Neural crest cell (in vitro differentiated cells): Measurements from ENCODE around the gene SUFU. TPM values are rescaled to one million over a fixed set of nuclear protein-coding genes. Genes with fewer than 3 reads are reported as not detected.

Experiments
- DNase-seq: peaks from one replicate; pipeline ENCODE4 v3.0.0; 2021; ENCODE audit warnings: low read depth, mixed read lengths, low spot score
- H3K27ac Mint-ChIP-seq: one replicate; pipeline ENCODE4 v1.8.0; 2021; ENCODE audit warnings: mild to moderate bottlenecking, mixed read lengths; ENCODE audit not compliant: unreplicated experiment
- H3K27me3 Mint-ChIP-seq: 2 replicates; pipeline ENCODE4 v1.8.0; 2021; ENCODE audit warnings: low read depth, mild to moderate bottlenecking, mixed read lengths
- H3K36me3 Mint-ChIP-seq: 2 replicates; pipeline ENCODE4 v1.8.0; 2021; ENCODE audit warnings: low read depth, mild to moderate bottlenecking, mixed read lengths
- H3K4me1 Mint-ChIP-seq: 2 replicates; pipeline ENCODE4 v1.8.0; 2021; ENCODE audit warnings: mixed read lengths
- H3K4me3 Mint-ChIP-seq: one replicate; pipeline ENCODE4 v1.8.0; 2021; ENCODE audit warnings: mild to moderate bottlenecking, mixed read lengths
- H3K9me3 Mint-ChIP-seq: 2 replicates; pipeline ENCODE4 v1.8.0; 2021; ENCODE audit warnings: mixed read lengths
- total RNA-seq: library from RNA; stranded (reverse); gene quantifications from 2 replicates; pipeline ENCODE4 v1.2.1, GENCODE V29; 2021
- TF ChIP-seq, protein P1 (sequence below): fragments of 200-600 bp; sonication (generic); conservative IDR thresholded peaks from 2 replicates; pipeline ENCODE4 v1.5.0; 2021; ENCODE audit warnings: antibody characterized with exemption, mild to moderate bottlenecking

The SUFU gene
- total RNA-seq, 1 donor from 2014 or later: 27.1 TPM

DNA sequence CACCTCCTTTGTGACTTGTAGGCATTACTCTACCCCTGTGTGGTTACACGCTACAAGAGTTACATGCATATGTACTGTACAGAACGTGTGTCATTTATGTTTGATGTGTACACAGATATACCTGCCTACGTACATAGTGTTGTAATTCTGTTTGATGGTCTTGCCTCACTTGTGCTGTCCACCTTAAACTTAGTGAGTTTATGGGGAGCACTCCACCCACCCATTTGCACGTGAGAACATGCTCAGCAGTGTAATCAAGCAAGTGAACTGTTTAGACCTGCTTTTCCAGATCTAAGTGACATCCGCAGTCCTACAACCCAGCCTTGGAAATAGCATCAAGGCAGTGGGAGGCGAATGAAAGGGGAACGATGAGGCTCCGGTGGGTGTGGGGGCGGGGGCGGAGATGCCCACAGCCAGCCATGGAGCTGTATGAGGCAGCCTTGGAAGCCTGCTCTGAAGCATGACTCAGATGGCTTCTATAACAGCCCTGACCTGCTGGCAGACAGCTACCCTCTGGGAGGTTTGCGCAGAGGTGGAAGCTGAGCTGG, 52.1 kb downstream of the SUFU start:
- peaks cover 6% of the 10 kb centered on the region for H3K4me1 Mint-ChIP-seq
- peaks cover 15% of the 10 kb centered on the region for H3K36me3 Mint-ChIP-seq
- no peak for DNase-seq
- H3K27ac Mint-ChIP-seq: no peak overlapping the region
- H3K9me3 Mint-ChIP-seq: no peaks in the 10 kb centered on the region
- H3K4me3 Mint-ChIP-seq: no peak overlapping the region
- H3K27me3 Mint-ChIP-seq: no peaks in the 10 kb centered on the region
- TF ChIP-seq, protein P1, sequence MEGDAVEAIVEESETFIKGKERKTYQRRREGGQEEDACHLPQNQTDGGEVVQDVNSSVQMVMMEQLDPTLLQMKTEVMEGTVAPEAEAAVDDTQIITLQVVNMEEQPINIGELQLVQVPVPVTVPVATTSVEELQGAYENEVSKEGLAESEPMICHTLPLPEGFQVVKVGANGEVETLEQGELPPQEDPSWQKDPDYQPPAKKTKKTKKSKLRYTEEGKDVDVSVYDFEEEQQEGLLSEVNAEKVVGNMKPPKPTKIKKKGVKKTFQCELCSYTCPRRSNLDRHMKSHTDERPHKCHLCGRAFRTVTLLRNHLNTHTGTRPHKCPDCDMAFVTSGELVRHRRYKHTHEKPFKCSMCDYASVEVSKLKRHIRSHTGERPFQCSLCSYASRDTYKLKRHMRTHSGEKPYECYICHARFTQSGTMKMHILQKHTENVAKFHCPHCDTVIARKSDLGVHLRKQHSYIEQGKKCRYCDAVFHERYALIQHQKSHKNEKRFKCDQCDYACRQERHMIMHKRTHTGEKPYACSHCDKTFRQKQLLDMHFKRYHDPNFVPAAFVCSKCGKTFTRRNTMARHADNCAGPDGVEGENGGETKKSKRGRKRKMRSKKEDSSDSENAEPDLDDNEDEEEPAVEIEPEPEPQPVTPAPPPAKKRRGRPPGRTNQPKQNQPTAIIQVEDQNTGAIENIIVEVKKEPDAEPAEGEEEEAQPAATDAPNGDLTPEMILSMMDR: no peak

DNA sequence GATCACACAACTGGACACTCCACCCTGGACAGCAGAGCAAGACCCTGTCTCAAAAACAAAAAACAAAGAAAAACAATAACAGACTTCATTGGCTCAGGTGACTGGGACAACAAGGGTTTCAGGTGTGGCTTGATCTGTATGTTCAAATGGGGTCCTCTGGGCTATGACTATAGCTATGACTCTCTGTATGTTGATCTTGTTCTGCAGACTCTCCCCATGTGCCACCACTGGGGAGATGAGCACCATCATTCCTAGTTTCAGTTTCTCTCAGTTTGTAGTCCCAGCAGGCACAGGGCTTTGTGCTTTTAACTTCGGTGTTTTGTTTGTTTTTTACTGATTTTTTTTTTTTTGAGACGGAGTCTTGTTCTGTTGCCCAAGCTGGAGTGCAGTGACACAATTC, 53.8 kb downstream of the SUFU start:
- Mint-ChIP-seq H3K27me3 (no peaks in the 10 kb centered on the region), H3K4me3 (no peak overlapping the region), H3K36me3 (peaks cover 7% of the 10 kb centered on the region), H3K9me3 (no peaks in the 10 kb centered on the region), H3K27ac (no peak overlapping the region), H3K4me1 (peaks cover 6% of the 10 kb centered on the region)
- TF ChIP-seq, protein P1: no peak
- no peak for DNase-seq

DNA sequence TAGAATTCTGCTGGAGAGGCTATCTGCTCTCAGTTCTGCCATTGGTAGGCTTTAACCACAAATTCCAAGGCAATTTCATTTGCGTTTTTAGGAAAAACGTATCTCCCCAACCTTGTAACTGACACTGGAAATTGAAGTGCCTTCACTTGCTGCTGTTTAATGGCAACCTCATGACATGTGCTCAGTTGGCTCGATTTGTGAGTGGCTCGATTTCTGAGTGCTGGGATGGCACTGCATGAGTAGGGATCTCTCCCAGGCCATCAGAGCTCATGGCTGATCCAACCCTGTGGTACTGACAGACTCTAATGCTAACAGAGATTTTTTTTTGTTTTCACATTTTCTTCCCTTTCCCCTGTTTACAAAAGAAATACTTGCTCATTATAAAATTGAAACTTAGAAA, 56.0 kb downstream of the SUFU start:
- Mint-ChIP-seq H3K4me1 (peaks cover 6% of the 10 kb centered on the region), H3K9me3 (no peaks in the 10 kb centered on the region), H3K27me3 (no peaks in the 10 kb centered on the region), H3K27ac (no peak overlapping the region), H3K36me3 (peaks cover 3% of the 10 kb centered on the region), H3K4me3 (no peak overlapping the region)
- no peak for DNase-seq
- TF ChIP-seq, protein P1: no peak

DNA sequence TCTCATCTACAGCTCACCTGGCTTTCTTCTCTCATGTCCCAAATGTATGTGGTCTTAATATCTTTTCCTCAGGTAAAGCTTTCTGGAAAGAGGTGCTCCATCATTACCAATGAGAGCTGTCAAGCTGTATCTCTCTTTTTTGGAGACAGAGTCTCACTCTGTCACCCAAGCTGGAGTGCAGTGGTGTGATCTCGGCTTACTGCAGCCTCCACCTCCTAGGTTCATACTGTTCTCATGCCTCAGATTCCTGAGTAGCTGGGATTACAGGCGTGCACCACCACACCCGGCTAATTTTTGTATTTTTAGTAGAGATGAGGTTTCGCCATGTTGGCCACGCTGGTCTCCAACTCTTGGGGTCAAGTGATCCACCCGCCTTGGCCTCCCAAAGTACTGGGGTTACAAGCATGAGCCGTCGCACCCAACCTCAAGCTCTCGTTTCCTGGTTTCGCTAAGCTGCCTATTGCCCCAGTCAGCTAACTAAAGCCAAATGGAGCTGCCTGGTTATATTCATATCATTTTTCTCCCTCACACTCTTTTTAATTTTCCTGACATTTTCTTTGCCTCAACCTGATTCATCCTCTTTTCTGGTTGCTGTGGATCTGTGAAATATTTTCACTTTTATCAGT, 60.5 kb downstream of the SUFU start:
- DNase-seq: no peak
- Mint-ChIP-seq H3K27ac (no peak overlapping the region), H3K4me1 (no peaks in the 10 kb centered on the region), H3K36me3 (no peaks in the 10 kb centered on the region), H3K27me3 (no peaks in the 10 kb centered on the region), H3K9me3 (no peaks in the 10 kb centered on the region), H3K4me3 (no peak overlapping the region)
- TF ChIP-seq, protein P1: no peak

DNA sequence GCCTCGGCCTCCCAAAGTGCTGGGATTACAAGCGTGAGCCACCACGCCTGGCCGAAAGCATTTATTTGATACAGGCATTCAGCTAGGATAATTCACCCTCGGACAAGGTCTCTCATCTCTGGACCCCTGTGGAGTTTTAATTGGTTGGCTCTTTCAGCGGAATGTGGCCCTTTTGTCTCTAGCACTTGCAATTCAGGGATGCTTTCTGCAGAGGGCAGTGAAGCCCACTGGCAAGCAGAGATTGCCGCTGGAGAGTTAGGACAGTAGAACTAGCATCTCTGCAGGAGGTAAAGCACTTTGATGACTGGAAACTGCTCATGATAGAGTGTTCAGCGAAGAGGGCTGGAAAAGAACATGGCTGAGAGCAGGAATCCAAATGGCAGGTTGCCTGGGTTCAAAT, 62.0 kb downstream of the SUFU start:
- Mint-ChIP-seq H3K4me3 (no peak overlapping the region), H3K36me3 (no peaks in the 10 kb centered on the region), H3K27ac (no peak overlapping the region), H3K4me1 (no peaks in the 10 kb centered on the region), H3K9me3 (no peaks in the 10 kb centered on the region), H3K27me3 (no peaks in the 10 kb centered on the region)
- no peak for DNase-seq
- TF ChIP-seq, protein P1: no peak
